Renal cortex interstitium (tissue), 11 donors: Measurements from ENCODE around the gene THOC1. TPM values are rescaled to one million over a fixed set of nuclear protein-coding genes. Genes with fewer than 3 reads are reported as not detected.

Experiments used
- DNase-seq, 11 donors: peaks; one replicate each; pipeline ENCODE4 v3.0.0-alpha.2; 2013; ENCODE audit warnings: low read depth in 9 of 11, low spot score in 4 of 11; ENCODE audit errors: extremely low read depth in 1 of 11
- polyA plus RNA-seq, 3 donors: library from polyadenylated mRNA; unstranded; fragments of 120-200 nt; gene quantifications; one replicate each; pipeline ENCODE4 v1.2.1, GENCODE V29; 2013; ENCODE audit not compliant: insufficient read length in 3 of 3

The THOC1 gene
- polyA plus RNA-seq, 3 donors, result 65.4 to 128 (median 80.4) TPM

- no peak for DNase-seq
Observed at GRCh38 chr18:228586-228985, 39.3 kb downstream of the THOC1 start.

DNA sequence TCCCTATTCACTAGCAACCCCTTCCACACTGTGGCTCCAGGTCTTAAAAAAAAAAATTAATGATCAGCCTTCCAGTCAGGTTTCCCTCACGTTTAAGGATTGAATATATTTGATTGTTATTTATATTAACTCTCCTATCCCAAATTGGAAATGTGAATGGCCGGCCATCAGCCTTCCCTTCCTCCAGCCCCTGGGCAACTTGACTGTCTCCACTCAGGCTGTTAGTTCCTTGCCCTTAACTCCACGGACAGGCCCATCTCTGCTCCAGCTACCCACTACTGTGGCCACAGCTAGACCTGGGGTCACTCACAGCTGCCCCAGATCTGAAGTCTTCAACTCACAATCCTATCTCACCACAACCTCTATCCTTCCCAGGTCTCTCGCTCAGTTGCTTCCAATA, 39.9 kb downstream of the THOC1 start:
- DNase-seq, result no peak

DNA sequence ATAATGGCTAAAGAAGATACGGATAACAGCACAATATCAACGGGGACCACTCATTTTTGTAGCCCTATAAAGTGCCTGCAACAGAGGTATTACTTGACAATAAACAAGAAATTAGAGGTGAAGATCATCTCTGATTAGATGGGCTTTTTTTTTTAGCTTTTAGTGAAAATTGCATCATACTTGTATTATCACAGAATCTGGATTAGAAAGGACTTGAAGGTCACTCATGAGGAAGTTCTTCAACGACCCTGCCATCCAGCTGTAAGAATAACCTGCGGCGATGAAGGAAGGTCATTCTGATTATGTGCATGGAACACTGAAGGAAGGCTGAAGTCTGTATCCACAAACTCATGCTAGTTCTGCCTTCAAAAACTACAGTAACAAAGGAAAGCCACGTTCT, 40.5 kb downstream of the THOC1 start:
- no peak for DNase-seq

DNA sequence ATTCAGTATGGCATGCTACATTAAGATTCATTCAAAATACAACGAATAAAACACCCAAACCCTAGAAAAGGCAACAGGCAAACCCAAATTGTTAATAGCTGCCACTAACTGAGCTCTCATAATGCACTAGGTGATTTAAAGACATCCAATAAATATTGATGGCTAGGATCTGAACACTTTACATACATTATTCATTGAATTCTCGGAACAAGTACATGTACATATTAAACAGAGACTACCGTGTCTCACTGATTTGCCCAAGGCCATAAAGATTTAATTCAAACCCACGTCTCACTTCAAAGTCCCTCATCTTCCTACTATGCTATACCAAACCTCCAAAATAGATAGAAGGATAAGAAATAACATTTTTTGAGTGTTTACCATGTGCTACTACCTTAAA, 42.1 kb downstream of the THOC1 start:
- DNase-seq, result no peak

DNA sequence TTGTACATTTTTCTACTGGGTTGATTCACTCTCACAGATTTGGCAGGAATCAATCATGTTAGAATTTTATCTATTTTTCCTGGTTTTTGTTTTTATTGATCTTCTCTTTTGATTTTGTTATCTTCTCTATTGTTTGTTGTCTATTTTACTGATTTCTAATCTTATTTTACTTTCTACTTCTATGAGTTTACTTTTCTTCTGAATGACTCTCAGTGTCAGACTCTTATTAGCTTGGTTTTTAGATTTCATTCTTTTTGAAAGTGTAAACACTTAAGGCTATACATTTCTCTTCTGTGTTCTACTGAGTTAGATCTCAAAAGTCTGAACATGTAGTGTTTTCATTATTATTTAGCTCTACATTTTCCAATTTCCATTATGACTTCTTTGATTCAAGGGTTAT, 47.1 kb downstream of the THOC1 start:
- no peak for DNase-seq

DNA sequence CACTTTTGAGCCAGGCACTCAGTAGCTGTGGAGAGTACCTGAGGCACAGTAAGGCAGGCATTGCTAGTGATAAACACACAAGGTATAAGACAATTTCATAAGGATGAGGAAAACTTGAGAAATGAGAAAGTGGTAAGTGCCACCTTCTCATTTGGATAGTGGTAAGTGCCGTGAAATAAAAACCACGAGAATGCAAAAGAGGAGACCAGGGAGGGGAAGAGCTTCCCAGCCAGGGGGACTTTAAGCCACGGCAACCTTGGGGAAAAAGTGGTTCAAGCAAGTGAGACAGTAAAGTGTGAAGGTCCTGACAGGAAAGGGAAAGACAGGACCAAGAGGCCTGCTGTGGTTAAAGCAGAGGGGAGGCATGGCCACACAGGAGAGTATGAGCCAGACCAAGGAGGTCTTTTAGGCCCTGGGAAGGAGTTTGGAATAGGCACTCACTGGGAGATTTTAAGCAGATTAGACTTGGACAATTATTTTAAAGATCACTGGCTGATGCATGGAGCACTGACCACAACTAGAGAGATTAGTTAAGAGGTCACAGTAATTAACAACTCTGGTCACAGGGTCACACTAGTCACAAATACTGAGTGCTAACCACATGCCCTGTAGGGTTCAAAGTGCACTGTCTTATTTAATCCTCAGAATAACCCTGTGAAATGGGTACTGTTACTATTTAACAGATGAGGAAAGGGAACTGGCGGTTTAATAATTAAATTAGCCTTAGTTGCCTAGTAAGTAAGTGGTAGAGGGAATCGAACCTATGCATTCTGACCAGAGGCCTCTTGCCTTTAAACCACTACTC, 50.1 kb downstream of the THOC1 start:
- DNase-seq, result peak in 1 of 11 donors; percentile 2

- no peak for DNase-seq
Observed at GRCh38 chr18:215448-216010, 52.3 kb downstream of the THOC1 start.

GRCh38 chr18:213966-214365, 53.9 kb downstream of the THOC1 start:
- DNase-seq, result no peak

DNA sequence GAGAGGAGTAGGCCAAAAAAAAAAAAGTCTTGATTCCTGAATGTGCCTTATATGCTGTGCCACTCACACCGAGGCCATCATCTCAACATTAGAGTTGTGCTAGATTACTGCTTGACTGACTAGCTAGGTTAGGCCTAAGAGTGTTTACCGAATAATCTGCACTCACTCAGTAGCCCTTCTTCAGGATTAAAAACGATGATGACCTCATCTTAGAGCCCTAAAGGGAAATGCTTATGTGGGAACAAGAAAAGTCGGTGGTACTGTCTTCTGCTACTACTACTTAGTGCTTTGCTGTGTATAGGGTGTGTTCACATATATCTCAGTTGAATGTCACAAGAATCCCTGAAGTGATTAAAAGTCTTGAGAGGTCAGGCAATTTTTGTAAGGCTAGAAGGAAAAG, 54.3 kb downstream of the THOC1 start:
- DNase-seq, result no peak

DNA sequence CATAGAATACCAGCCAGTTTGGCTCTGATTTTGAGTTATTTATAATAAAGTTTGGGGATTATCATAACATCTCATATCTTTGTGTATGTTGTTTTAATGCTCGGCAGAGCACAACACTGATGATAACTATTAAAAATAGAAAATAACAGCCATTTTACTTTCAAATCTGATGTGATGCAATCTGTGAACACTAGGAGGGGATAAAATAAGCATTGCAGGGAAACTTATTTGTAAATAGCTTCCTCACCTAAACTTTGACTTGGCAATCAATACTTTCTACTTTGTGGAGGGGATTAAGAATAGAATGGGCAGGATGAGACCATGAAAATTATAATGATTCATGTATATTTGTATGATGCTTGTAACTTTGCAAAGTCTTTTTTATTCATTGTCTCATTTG, 55.1 kb downstream of the THOC1 start:
- no peak for DNase-seq

- DNase-seq, result no peak
Observed at GRCh38 chr18:211582-211981, 56.3 kb downstream of the THOC1 start.

- DNase-seq, result no peak
Observed at GRCh38 chr18:210733-211132, 57.1 kb downstream of the THOC1 start.

- no peak for DNase-seq
Observed at GRCh38 chr18:210075-210474, 57.8 kb downstream of the THOC1 start.

- DNase-seq, result no peak
Observed at GRCh38 chr18:199768-200167, 68.1 kb downstream of the THOC1 start.

DNA sequence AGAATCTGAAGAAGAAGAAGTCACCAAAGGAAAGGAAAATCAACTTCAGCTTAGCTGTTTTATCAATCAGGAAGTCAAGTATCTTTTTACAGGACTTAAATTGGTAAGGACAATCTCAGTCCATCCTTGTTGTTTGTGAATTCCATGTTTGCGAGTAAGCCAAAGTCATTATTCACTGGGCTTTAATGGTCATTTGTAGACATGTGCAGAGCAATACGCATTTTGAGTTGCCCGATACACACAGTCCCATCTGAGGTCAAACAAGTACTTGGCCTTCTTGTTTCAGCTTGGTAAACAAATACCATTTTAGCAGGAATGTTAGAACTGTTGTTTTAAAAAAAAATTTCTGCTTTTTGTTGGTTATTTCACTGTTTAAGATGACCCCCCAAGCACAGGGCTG, 68.6 kb downstream of the THOC1 start:
- DNase-seq, result no peak

GRCh38 chr18:195651-196050, 72.2 kb downstream of the THOC1 start:
- DNase-seq, result no peak

DNA sequence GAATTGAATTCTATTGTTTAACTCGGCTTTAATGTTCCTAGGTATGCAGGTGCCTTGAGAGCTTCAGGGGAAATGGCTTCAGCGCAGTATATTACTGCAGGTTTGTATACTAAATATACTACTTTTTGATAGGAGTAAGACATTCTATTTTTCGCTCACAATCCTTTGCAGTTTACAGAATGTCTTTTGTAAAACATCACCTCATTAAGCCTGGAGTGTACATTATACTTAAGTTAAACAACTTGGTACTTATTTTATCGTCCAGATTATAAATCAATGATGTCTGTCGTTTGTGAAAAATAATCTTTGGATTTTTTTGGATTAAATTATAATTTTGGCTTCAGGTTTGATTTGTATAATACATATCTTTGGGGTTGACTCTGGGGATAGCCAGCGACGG, 75.0 kb downstream of the THOC1 start:
- DNase-seq, result no peak

DNA sequence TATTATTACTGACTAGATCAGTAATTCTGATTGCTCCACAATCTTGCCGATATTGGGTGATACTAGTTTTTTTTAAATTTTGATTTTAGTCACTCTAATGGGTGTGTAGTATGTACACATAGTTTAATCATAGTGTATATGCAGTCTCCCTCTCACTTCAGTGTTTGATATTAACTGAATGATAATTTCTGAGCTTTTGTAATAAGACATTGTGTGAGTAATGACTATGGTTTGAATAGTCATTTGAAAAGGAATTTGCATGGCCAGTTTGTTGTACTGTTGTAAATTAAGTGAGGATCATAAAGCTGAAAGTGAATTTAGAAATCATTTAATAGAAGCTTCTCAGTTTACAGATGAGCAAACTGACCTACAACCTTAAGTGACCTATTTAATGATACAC, 76.1 kb downstream of the THOC1 start:
- DNase-seq, result no peak

DNA sequence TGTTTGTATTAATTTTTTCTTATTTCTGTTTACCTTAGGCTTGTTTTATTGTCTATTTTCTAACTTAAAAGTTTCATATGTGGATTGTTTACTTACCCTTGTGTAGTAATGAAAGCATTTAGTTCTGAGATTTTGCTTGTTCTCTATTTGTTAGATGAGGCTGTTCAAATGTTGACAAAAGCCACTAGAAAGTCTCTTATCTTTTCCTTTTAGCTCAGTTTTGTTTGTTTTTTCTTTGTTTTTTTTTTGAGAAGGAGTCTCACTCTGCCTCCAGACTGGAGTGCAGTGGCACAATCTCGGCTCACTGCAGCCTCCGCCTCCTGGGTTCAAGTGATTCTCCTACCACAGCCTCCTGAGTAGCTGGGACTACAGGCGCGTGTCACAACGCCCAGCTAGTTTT, 78.6 kb downstream of the THOC1 start:
- no peak for DNase-seq

- no peak for DNase-seq
Observed at GRCh38 chr18:183769-184168, 84.1 kb downstream of the THOC1 start.

DNA sequence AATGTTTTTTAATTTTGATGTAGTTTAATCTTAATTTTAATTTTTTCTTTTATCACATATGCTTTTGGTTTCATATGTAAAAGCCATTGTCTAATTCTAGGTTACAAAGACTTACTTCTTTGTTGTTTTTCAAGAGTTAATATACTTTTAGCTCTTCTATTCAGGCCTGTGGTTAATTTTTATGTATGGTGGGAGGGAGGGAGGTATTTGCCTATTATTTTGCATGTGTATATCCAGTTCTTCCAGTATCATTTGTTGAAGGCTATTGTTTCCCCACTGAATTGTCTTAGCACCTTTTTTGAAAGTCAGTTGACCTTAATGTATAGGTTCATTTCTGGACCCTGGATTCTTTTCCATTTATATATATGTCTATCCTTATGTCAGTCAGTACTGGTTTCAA, 86.1 kb downstream of the THOC1 start:
- no peak for DNase-seq
